Stomach (tissue), 9 donors: ENCODE results near the gene MIS18BP1. TPM values are rescaled to one million over a fixed set of nuclear protein-coding genes. Genes with fewer than 3 reads are reported as not detected.

Source experiments
- DNase-seq, 2 donors: peaks; one replicate each; pipeline versions ENCODE4 v3.0.0 to v3.0.0-alpha.2; 2013 to 2019
- H3K27ac ChIP-seq, 5 donors: fragments of 200-600 bp in 4 of 5; sonication (generic) in 4 of 5; one replicate each; pipeline ENCODE4 v1.5.1; 2013 to 2019; ENCODE audit warnings: mild to moderate bottlenecking in 1 of 5, moderate library complexity in 1 of 5
- H3K27me3 ChIP-seq, 3 donors: fragments of 200-600 bp; sonication (generic); one replicate each; pipeline ENCODE4 v1.5.1; 2017 to 2019; ENCODE audit warnings: mixed run types in 1 of 3
- H3K36me3 ChIP-seq, 4 donors: fragments of 200-600 bp; sonication (generic); 1 replicate in 3 of 4; 2 replicates in 1 of 4; pipeline ENCODE4 v1.5.1; 2016 to 2019
- H3K4me1 ChIP-seq, 4 donors: fragments of 200-600 bp; sonication (generic); one replicate each; pipeline ENCODE4 v1.5.1; 2016 to 2019
- H3K4me3 ChIP-seq, 4 donors: fragments of 200-600 bp; sonication (generic) in 3 of 4; one replicate each; pipeline ENCODE4 v1.5.1; 2016 to 2019; ENCODE audit warnings: mild to moderate bottlenecking in 1 of 4
- H3K9me3 ChIP-seq, 4 donors: fragments of 200-600 bp; sonication (generic); one replicate each; pipeline ENCODE4 v1.5.1; 2016 to 2019
- CTCF ChIP-seq, 7 experiments: fragments of 450-650 bp in 4 of 7; fragments of 200-600 bp in 3 of 7; sonication (generic) in 3 of 7; IDR thresholded peaks; one replicate each; pipeline ENCODE4 v1.5.1; 2016 to 2019; ENCODE audit warnings: antibody characterized with exemption in 7 of 7, control low read depth in 2 of 7, mild to moderate bottlenecking in 1 of 7
- EP300 ChIP-seq: sonication (generic); formaldehyde crosslinking; IDR thresholded peaks from one replicate; pipeline ENCODE4 v1.6.1; 2017; ENCODE audit warnings: antibody characterized with exemption
- POLR2A ChIP-seq, 4 donors: fragments of 450-650 bp; IDR thresholded peaks; one replicate each; pipeline ENCODE4 v1.6.1; 2016; ENCODE audit warnings: antibody characterized with exemption in 4 of 4, control low read depth in 2 of 4, mild to moderate bottlenecking in 1 of 4, moderate library complexity in 1 of 4
- POLR2AphosphoS5 ChIP-seq, 3 donors: sonication (generic); formaldehyde crosslinking; IDR thresholded peaks; one replicate each; pipeline ENCODE4 v1.6.1; 2016; ENCODE audit warnings: antibody characterized with exemption in 3 of 3
- WGBS, 5 donors: extraction: QIAGEN DNeasy Blood & Tissue Kit in 3 of 5; methylation state at CpG; one replicate each; pipeline versions ENCODE4 v1.1.5 to v1.1.7; 2013 to 2018; 5-methylcytosine and 5-hydroxymethylcytosine counted together
- intact Hi-C: fragments of 100-400 bp; cut with DNase I; formaldehyde crosslinking; loops from one replicate; pipeline ENCODE4 v1.15.1; 2023; ENCODE audit warnings: low total_unique reads
- polyA plus RNA-seq, 3 donors: library from polyadenylated mRNA; stranded (reverse); fragments of 200-250 nt; gene quantifications; one replicate each; pipeline ENCODE4 v1.2.3, GENCODE V29; 2013
- total RNA-seq, 5 donors: library from RNA; depleted of rRNA; stranded (reverse); fragments of >200 nt; gene quantifications; one replicate each; pipeline versions ENCODE4 v1.1.0 to v1.2.3, GENCODE V29; 2014 to 2016
- donor health status: healthy with polysubstance abuse.
- donor health status: Bipolar disorder and iron deficiency.
- donor health status: healthy.

The MIS18BP1 gene
- total and polyA plus RNA-seq, 8 donors: 4.4 to 67.7 (median 13.2) TPM

GRCh38 chr14:45258805-45259204 is 5.8 kb upstream of the MIS18BP1 start:
- DNase-seq: no peak
- Histone ChIP-seq H3K36me3 (no peaks in the 10 kb centered on the region), H3K4me1 (peaks cover 0 to 9% (median 0%) of the 10 kb centered on the region in 4 donors), H3K27me3 (no peaks in the 10 kb centered on the region), H3K9me3 (peaks cover 5 to 24% (median 14%) of the 10 kb centered on the region in 4 donors), H3K4me3 (no peak overlapping the region), H3K27ac (no peak overlapping the region)
- TF ChIP-seq POLR2A (IDR thresholded peaks at IDR 0.05) (no peak), EP300 (no peak), CTCF (IDR thresholded peaks at IDR 0.05) (no peak), POLR2AphosphoS5 (IDR thresholded peaks at IDR 0.05) (no peak)
- intact Hi-C loops: no loop called here
- 96 to 100% (median 98%) methylated on average over 3 of the region's 3 CpGs for WGBS, 5 donors

- peaks cover 0 to 10% (median 0%) of the 10 kb centered on the region in 4 donors for H3K4me1 ChIP-seq
- H3K27me3 ChIP-seq: no peaks in the 10 kb centered on the region
- no peak for DNase-seq
- H3K36me3 ChIP-seq: no peaks in the 10 kb centered on the region
- peaks cover 5 to 24% (median 14%) of the 10 kb centered on the region in 4 donors for H3K9me3 ChIP-seq
- H3K27ac ChIP-seq: no peak overlapping the region
- TF ChIP-seq POLR2A (IDR thresholded peaks at IDR 0.05): no peak
- TF ChIP-seq POLR2AphosphoS5 (IDR thresholded peaks at IDR 0.05): no peak
- no peak for TF ChIP-seq EP300
- TF ChIP-seq CTCF (IDR thresholded peaks at IDR 0.05): no peak
- WGBS, 5 donors: 72 to 89% (median 86%) methylated on average over 1 of the region's 1 CpG
- H3K4me3 ChIP-seq: no peak overlapping the region
- intact Hi-C loops: no loop called here
These were observed 5.1 kb upstream of the MIS18BP1 start for GRCh38 chr14:45258073-45258472.

GRCh38 chr14:45254771-45255170 is 1.8 kb upstream of the MIS18BP1 start:
- intact Hi-C loops: no loop called here
- H3K4me3 ChIP-seq: no peak overlapping the region

GRCh38 chr14:45253754-45254310 is 830 bp upstream of the MIS18BP1 start:
- peak overlapping the region; percentile 64 to 74 (median 70) for H3K4me3 ChIP-seq
- peaks cover 8 to 44% (median 30%) of the 10 kb centered on the region in 4 donors for H3K4me1 ChIP-seq
- no peaks in the 10 kb centered on the region for H3K27me3 ChIP-seq
- TF ChIP-seq CTCF (IDR thresholded peaks at IDR 0.05): no peak
- TF ChIP-seq POLR2AphosphoS5 (IDR thresholded peaks at IDR 0.05): no peak
- no peak for TF ChIP-seq POLR2A (IDR thresholded peaks at IDR 0.05)
- TF ChIP-seq EP300: no peak
- intact Hi-C loops: no loop called here
- H3K9me3 ChIP-seq: peaks cover 5 to 16% (median 8%) of the 10 kb centered on the region in 4 donors
- WGBS, 5 donors: 41 to 74% (median 47%) methylated on average over 23 of the region's 23 CpGs
- no peaks in the 10 kb centered on the region for H3K36me3 ChIP-seq
- DNase-seq: no peak
- peak overlapping the region; percentile 90 to 94 (median 92) for H3K27ac ChIP-seq

More at GRCh38 chr14:45254771-45255170, 1.8 kb upstream of the MIS18BP1 start:
- H3K36me3 ChIP-seq: no peaks in the 10 kb centered on the region
- no peak for DNase-seq
- H3K4me1 ChIP-seq: peaks cover 8 to 34% (median 21%) of the 10 kb centered on the region in 4 donors
- no peak overlapping the region for H3K27ac ChIP-seq
- no peaks in the 10 kb centered on the region for H3K27me3 ChIP-seq
- peaks cover 5 to 24% (median 14%) of the 10 kb centered on the region in 4 donors for H3K9me3 ChIP-seq
- WGBS, 5 donors: 87 to 95% (median 91%) methylated on average over 4 of the region's 4 CpGs
- TF ChIP-seq CTCF (IDR thresholded peaks at IDR 0.05) (no peak), EP300 (no peak), POLR2AphosphoS5 (IDR thresholded peaks at IDR 0.05) (no peak), POLR2A (IDR thresholded peaks at IDR 0.05) (no peak)
